Measurements from ENCODE around the gene CCDC191. TPM values are rescaled to one million over a fixed set of nuclear protein-coding genes. Genes with fewer than 3 reads are reported as not detected.

CCDC191 gene
- total and polyA plus RNA-seq, 2 of the 4 experiments (the other 2 are of a cell fraction), result 0.72 to 1.1 TPM

DNA sequence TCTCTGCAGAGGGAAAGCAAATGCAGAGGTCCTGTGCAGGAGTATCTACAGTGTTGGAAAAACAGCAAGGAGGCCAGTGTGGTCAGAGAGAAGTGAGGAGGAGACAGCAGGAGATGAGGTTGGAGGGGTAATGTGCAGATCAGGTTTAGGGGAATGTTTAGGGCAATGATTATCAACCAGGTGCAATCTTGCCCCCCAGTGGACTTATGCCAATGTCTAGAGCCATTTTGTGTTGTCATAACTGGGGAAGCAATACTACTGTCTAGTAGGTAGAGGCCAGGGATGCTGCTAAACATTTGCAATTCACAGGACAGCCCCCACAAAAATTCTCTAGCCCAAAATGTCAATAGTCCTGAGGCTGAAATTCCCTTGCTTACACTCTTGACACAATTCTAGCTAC lies 13.1 kb downstream of the CCDC191 start:
- Histone ChIP-seq H4K91ac (ENCODE audit: insufficient read depth, low read depth, low read length) (no peak overlapping the region), H3K79me1 (ENCODE audit: low read depth in 1 of 2, low read length in 2 of 2) (no peaks in the 10 kb centered on the region), H4K8ac (ENCODE audit: low read depth in 2 of 2, low read length in 2 of 2) (no peak overlapping the region), H2AFZ (replicated peaks; ENCODE audit: low read length, poor library complexity) (no peak overlapping the region), H3K56ac (ENCODE audit: extremely low read depth, insufficient read depth, low read length) (no peak overlapping the region), H3K9ac (ENCODE audit: low read depth, low read length) (no peak overlapping the region), H3K27ac (ENCODE audit: insufficient read depth, low read length) (no peak overlapping the region), H4K20me1 (ENCODE audit: insufficient read depth, low read length) (no peaks in the 10 kb centered on the region), H3K36me3 (ENCODE audit: control insufficient read depth, insufficient read depth, low read length) (no peaks in the 10 kb centered on the region), H3K4me1 (ENCODE audit: control insufficient read depth, insufficient read depth, low read length) (no peaks in the 10 kb centered on the region), H2BK15ac (ENCODE audit: low read depth, low read length) (no peak overlapping the region), H3K14ac (replicated peaks; ENCODE audit: low read depth, low read length) (no peak overlapping the region), H3K27me3 (ENCODE audit: control insufficient read depth, insufficient read depth, low read length) (no peaks in the 10 kb centered on the region), H2BK5ac (ENCODE audit: low read depth, low read length, poor library complexity, severe bottlenecking) (no peak overlapping the region), H3K23ac (ENCODE audit: low read depth, low read length) (no peak overlapping the region), H4K5ac (ENCODE audit: low read depth, low read length) (no peak overlapping the region), H3K4me3 (ENCODE audit: insufficient read depth, low read depth, low read length) (no peak overlapping the region), H2AK5ac (ENCODE audit: low read depth, low read length) (no peak overlapping the region), H2BK120ac (ENCODE audit: low read depth, low read length) (no peak overlapping the region), H2BK20ac (ENCODE audit: low read depth, low read length) (no peak overlapping the region), H3K4me2 (ENCODE audit: low read depth, low read length) (no peak overlapping the region), H3K9me1 (ENCODE audit: insufficient read depth, low read length) (no peaks in the 10 kb centered on the region), H3K9me3 (ENCODE audit: control insufficient read depth, insufficient read depth, low read length) (no peaks in the 10 kb centered on the region), H3K4ac (ENCODE audit: low read depth, low read length) (no peak overlapping the region), H3K18ac (ENCODE audit: low read depth, low read length) (no peak overlapping the region), H2AK9ac (replicated peaks; ENCODE audit: low read depth, low read length, poor library complexity) (no peak overlapping the region)
- TF ChIP-seq MXI1 (IDR thresholded peaks at IDR 0.05; ENCODE audit: borderline replicate concordance, low read depth, low read length) (no peak), NFE2L2 (IDR thresholded peaks at IDR 0.05; ENCODE audit: low read depth, low read length) (no peak), FOS (IDR thresholded peaks at IDR 0.05; ENCODE audit: low read depth, low read length) (no peak), MAFK (IDR thresholded peaks at IDR 0.05; ENCODE audit: low read depth, low read length) (no peak), BHLHE40 (IDR thresholded peaks at IDR 0.05; ENCODE audit: low read depth, low read length) (no peak), RAD21 (IDR thresholded peaks at IDR 0.05; ENCODE audit: low read length) (no peak), CHD1 (IDR thresholded peaks at IDR 0.05; ENCODE audit: low read depth, low read length) (no peak), POLR2A (IDR thresholded peaks at IDR 0.05; ENCODE audit: low read depth, low read length) (no peak), SMC3 (IDR thresholded peaks at IDR 0.05; ENCODE audit: low read depth, low read length) (no peak), MAZ (IDR thresholded peaks at IDR 0.05; ENCODE audit: borderline replicate concordance, low read depth, low read length) (no peak), RCOR1 (IDR thresholded peaks at IDR 0.05; ENCODE audit: insufficient replicate concordance, low read length) (no peak), CTCF (conservative IDR thresholded peaks at IDR 0.05; ENCODE audit: low read depth, low read length) (no peak), RFX5 (IDR thresholded peaks at IDR 0.05; ENCODE audit: low read depth, low read length) (no peak), CEBPB (IDR thresholded peaks at IDR 0.05; ENCODE audit: low read depth, low read length) (no peak)
- TF ChIP-seq, protein P1, sequence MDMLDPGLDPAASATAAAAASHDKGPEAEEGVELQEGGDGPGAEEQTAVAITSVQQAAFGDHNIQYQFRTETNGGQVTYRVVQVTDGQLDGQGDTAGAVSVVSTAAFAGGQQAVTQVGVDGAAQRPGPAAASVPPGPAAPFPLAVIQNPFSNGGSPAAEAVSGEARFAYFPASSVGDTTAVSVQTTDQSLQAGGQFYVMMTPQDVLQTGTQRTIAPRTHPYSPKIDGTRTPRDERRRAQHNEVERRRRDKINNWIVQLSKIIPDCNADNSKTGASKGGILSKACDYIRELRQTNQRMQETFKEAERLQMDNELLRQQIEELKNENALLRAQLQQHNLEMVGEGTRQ (IDR thresholded peaks at IDR 0.05; ENCODE audit: low read depth, low read length), result no peak
- TF ChIP-seq, protein P2, sequence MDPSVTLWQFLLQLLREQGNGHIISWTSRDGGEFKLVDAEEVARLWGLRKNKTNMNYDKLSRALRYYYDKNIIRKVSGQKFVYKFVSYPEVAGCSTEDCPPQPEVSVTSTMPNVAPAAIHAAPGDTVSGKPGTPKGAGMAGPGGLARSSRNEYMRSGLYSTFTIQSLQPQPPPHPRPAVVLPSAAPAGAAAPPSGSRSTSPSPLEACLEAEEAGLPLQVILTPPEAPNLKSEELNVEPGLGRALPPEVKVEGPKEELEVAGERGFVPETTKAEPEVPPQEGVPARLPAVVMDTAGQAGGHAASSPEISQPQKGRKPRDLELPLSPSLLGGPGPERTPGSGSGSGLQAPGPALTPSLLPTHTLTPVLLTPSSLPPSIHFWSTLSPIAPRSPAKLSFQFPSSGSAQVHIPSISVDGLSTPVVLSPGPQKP (IDR thresholded peaks at IDR 0.05; ENCODE audit: borderline replicate concordance, low read depth, low read length), result no peak
- no TSS peak for BruUV-seq (replicated peaks)
- ChIA-PET POLR2A (ENCODE audit: unreplicated experiment) (no interaction called here), CTCF (no interaction called here)
- dilution Hi-C loops (cut with HindIII; ENCODE audit: low sequenced_read_pairs, unreplicated experiment), result no loop called here
- ATAC-seq (ENCODE audit: low read depth) (no peak), DNase-seq (no peak)
- in situ Hi-C loops (cut with MboI; ENCODE audit: low sequenced_read_pairs), result no loop called here
- intact Hi-C loops (cut with micrococcal nuclease), result no loop called here
